GM13977 (cell line): ENCODE results near the gene WDR70.
"Not testable (repeated sequence)": the region's sequence is repeated elsewhere in the genome, so short reads cannot be mapped to it uniquely, and the experiment has no call there.

Source experiments
- DNase-seq: peaks from one replicate; pipeline ENCODE4 v3.0.0; 2012; ENCODE audit warnings: low spot score
- CTCF ChIP-seq: IDR thresholded peaks from 2 replicates; pipeline ENCODE4 v1.5.1; 2012; ENCODE audit warnings: mild to moderate bottlenecking, control low read depth; ENCODE audit not compliant: insufficient read depth; ENCODE audit errors: extremely low read depth, missing control alignments
- in situ Hi-C: fragments of 300-500 bp; cut with MboI; formaldehyde crosslinking; loops from one replicate; pipeline ENCODE4 v1.12.0; 2022; ENCODE audit warnings: low sequenced_read_pairs, low pct_unique_long_range_greater_than_20kb, mixed read lengths, inconsistent platforms; ENCODE audit not compliant: unreplicated experiment

WDR70 gene

DNA sequence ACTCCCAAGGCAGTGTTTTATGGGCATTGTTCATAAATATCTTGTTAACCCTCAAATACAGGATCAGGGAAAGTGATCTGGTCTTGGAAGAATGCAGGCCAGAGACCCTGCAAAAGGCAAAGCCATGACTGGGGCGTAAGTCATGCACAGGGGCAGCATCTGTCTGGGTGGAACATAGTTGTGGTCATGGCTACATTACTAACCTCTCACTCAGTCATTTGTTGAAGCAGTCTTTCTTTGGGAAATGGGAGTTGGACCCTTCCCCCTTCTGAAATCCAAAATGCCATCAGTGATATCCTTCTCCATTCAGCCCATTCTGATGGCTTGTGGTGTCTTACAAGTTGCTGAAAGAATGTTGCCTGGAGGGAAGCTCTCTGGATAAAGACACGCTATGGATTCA, 392.6 kb downstream of the WDR70 start:
- DNase-seq = no peak
- no peak for TF ChIP-seq CTCF
- in situ Hi-C loops = no loop called here

- in situ Hi-C loops = no loop called here
- TF ChIP-seq CTCF = no peak
- DNase-seq = no peak
Measured at GRCh38 chr5:37772255-37772654, 393.1 kb downstream of the WDR70 start.

DNA sequence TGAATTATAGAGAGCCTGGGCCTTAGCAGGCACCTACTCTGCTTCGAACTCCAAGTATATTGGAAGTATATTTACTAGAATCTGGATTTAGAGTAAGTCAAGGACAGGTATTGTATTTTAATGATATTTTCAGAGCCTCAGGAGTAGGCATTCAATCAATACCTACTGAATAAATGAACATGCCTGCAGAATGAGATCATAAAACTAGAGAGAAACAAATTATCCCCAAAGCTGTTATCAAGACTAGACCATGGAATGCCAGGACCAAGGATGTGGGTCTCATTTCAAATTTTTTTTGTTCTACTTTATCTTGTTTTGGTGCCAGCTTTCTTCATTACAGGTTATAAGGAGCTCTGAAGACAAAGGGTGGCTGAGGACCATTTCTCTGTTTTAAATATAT, 394.7 kb downstream of the WDR70 start:
- DNase-seq = no peak
- no peak for TF ChIP-seq CTCF
- in situ Hi-C loops = no loop called here

GRCh38 chr5:37774912-37775483, 395.9 kb downstream of the WDR70 start:
- in situ Hi-C loops = no loop called here
- peak; percentile 52 for TF ChIP-seq CTCF
- DNase-seq = no peak

- no peak for DNase-seq
- in situ Hi-C loops = no loop called here
- no peak for TF ChIP-seq CTCF
Measured at GRCh38 chr5:37776826-37777225, 397.7 kb downstream of the WDR70 start.

DNA sequence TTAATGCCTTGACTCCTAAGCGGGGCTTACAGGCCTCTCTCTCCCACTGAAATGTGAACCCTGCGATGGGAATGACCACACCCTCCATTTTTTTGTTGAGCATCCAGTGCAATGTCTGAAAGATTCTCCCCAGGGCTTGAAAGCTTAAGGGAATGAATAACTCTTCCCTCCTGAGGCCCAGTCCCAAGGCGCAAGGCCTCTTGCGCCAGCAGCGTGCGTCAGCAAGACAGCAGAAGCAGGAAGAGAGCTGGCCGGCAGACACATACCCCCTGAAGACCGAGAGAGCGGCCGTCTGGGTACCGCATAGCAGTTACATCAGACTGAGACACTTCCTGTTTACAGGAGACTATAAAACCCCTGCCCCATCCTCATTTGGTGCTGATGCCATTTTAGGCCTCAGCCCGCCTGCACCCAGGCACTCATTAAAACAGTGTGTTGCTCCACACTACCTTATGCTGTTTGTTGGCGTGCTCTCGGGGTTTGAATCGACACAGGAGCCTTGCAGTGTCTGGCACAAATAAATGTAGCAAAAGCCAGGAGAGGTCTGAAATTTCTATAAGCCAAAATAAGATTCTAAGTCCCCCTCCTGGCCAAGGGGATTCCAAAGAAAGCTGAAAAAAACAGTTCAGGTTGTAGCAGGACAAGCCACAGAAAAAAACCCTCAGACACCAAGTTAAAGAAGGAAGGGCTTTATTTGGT, 398.5 kb downstream of the WDR70 start:
- in situ Hi-C loops = no loop called here
- TF ChIP-seq CTCF = no peak
- DNase-seq = no peak

DNA sequence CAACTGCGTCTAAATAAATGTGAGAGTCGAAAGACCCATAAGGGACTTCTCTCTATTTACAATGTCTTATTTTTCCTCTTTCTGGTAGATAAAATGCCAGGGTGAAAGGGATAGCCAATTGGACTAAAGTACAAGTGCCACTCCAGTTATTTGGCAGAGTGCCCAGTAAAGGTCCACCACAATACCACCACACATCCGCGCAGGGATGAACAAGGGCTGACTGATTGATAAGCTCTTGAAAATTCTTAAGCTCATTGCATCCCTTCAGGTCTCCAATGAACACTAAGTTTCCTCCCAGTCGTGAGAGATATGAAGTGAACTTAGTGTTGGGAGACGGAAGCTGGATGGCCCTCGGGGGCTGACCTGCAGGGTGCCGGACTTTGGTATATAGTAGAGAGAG, 402.3 kb downstream of the WDR70 start:
- in situ Hi-C loops, DNase-seq: not testable (repeated sequence)
